B cell (primary cell): ENCODE measurements around the gene PGLYRP3. TPM values are rescaled to one million over a fixed set of nuclear protein-coding genes. Genes with fewer than 3 reads are reported as not detected.

Experiments used
- ATAC-seq: fragments of 200-7000 bp; cut with Tn5 transposase; one replicate; pipeline ENCODE4 v1.10.0; 2021; ENCODE audit warnings: low read depth, mild to moderate bottlenecking, moderate number of reproducible peaks, moderate library complexity
- CTCF ChIA-PET: fragments of 350-600 bp; sonication (Branson Sonifier 250); formaldehyde crosslinking; loops from one replicate; lab custom pipeline; 2021; ENCODE audit warnings: antibody characterized with exemption, inconsistent platforms; lab: Charles Lee
- POLR2A ChIA-PET: fragments of 350-600 bp; sonication (Branson Sonifier 250); formaldehyde crosslinking; loops from one replicate; lab custom pipeline; 2021; ENCODE audit warnings: antibody characterized with exemption; lab: Charles Lee
- DNase-seq: peaks from one replicate; pipeline ENCODE4 v3.0.0; 2013
- H2AFZ ChIP-seq: 2 replicates; pipeline ENCODE4 v1.6.1; 2012; ENCODE audit warnings: mild to moderate bottlenecking, low read depth, low read length; ENCODE audit not compliant: insufficient read depth, poor library complexity, severe bottlenecking
- H3K27ac ChIP-seq, 2 donors: 1 replicate in 1 of 2; 2 replicates in 1 of 2; pipeline ENCODE4 v1.5.1; 2012 to 2013; ENCODE audit warnings: low read length in 2 of 2, mild to moderate bottlenecking in 2 of 2, moderate library complexity in 1 of 2
- H3K27me3 ChIP-seq, 4 experiments: fragments of 200-600 bp in 1 of 4; sonication (generic) in 1 of 4; replicated peaks in 1 of 4; 1 replicate in 2 of 4; 2 replicates in 2 of 4; pipeline versions ENCODE4 v1.6.1 to v1.7.0; 2013 to 2016; ENCODE audit warnings: low read length in 3 of 4, mild to moderate bottlenecking in 2 of 4, mixed read lengths in 1 of 4, moderate library complexity in 1 of 4; ENCODE audit not compliant: insufficient read depth in 4 of 4, control insufficient read depth in 3 of 4; ENCODE audit errors: control extremely low read depth in 1 of 4
- H3K36me3 ChIP-seq, 2 experiments: replicated peaks in 1 of 2; 1 replicate in 1 of 2; 2 replicates in 1 of 2; pipeline versions ENCODE4 v1.6.1 to v1.7.1; 2013; ENCODE audit warnings: low read length in 1 of 2; ENCODE audit not compliant: insufficient read depth in 2 of 2, control insufficient read depth in 1 of 2; ENCODE audit errors: control extremely low read depth in 1 of 2, extremely low read depth in 1 of 2
- H3K4me1 ChIP-seq, 2 donors: fragments of 200-600 bp in 1 of 2; sonication (generic) in 1 of 2; 1 replicate in 1 of 2; 2 replicates in 1 of 2; pipeline versions ENCODE4 v1.5.1 to v1.6.1; 2013 to 2017; ENCODE audit warnings: low read length in 2 of 2; ENCODE audit not compliant: control insufficient read depth in 2 of 2, insufficient read depth in 2 of 2
- H3K4me2 ChIP-seq: replicated peaks from 2 replicates; pipeline ENCODE3; 2012; ENCODE audit warnings: mild to moderate bottlenecking, low read depth, low read length; ENCODE audit not compliant: poor library complexity, severe bottlenecking
- H3K4me3 ChIP-seq, 5 experiments: fragments of 200-600 bp in 1 of 5; sonication (generic) in 1 of 5; 1 replicate in 3 of 5; 2 replicates in 2 of 5; pipeline versions ENCODE4 v1.5.1 to v1.7.0; 2011 to 2016; ENCODE audit warnings: low read length in 4 of 5, mild to moderate bottlenecking in 4 of 5, low read depth in 2 of 5, control low read depth in 1 of 5, moderate library complexity in 1 of 5; ENCODE audit not compliant: insufficient read depth in 1 of 5; ENCODE audit errors: control extremely low read depth in 1 of 5, extremely low read depth in 1 of 5
- H3K79me2 ChIP-seq: fragments of 200-600 bp; sonication (generic); one replicate; pipeline ENCODE4 v1.6.0; 2016; ENCODE audit warnings: low read length; ENCODE audit not compliant: control insufficient read depth, insufficient read depth
- H3K9ac ChIP-seq: fragments of 200-600 bp; sonication (generic); 2 replicates; pipeline ENCODE4 v1.6.1; 2017; ENCODE audit warnings: mild to moderate bottlenecking, low read length, moderate library complexity
- H3K9me3 ChIP-seq, 3 donors: one replicate each; pipeline versions ENCODE4 v1.6.1 to v1.7.1; 2013; ENCODE audit warnings: low read length in 2 of 3; ENCODE audit not compliant: control insufficient read depth in 2 of 3, insufficient read depth in 1 of 3; ENCODE audit errors: control extremely low read depth in 1 of 3
- H4K20me1 ChIP-seq: 2 replicates; pipeline ENCODE4 v1.6.0; 2012; ENCODE audit warnings: mild to moderate bottlenecking, low read length; ENCODE audit not compliant: insufficient read depth, control insufficient read depth, poor library complexity, severe bottlenecking
- H3K27ac Mint-ChIP-seq: one replicate; pipeline ENCODE4 v1.8.0; 2021; ENCODE audit warnings: mixed read lengths
- H3K27me3 Mint-ChIP-seq: one replicate; pipeline ENCODE4 v1.8.0; 2021; ENCODE audit warnings: mixed read lengths
- H3K4me1 Mint-ChIP-seq: one replicate; pipeline ENCODE4 v1.8.0; 2021; ENCODE audit warnings: mixed read lengths
- H3K4me3 Mint-ChIP-seq: one replicate; pipeline ENCODE4 v1.8.0; 2021; ENCODE audit warnings: mixed read lengths
- H3K9me3 Mint-ChIP-seq: one replicate; pipeline ENCODE4 v1.8.0; 2022; ENCODE audit warnings: mixed read lengths; ENCODE audit not compliant: insufficient read depth
- WGBS: methylation state at CpG from one replicate; pipeline ENCODE4 v1.1.5; 2013; ENCODE audit warnings: missing lambda C conversion rate; ENCODE audit not compliant: insufficient coverage; 5-methylcytosine and 5-hydroxymethylcytosine counted together
- intact Hi-C: fragments of 100-400 bp; cut with micrococcal nuclease; formaldehyde crosslinking; loops from one replicate; pipeline ENCODE4 v1.10.0; 2022
- polyA plus RNA-seq: library from polyadenylated mRNA; depleted of rRNA; stranded (reverse); fragments of >200 nt; gene quantifications from 2 replicates; pipeline ENCODE4 v1.2.3, GENCODE V29; 2012
- total RNA-seq, 2 donors: library from RNA; stranded (reverse); fragments of 120-200 nt in 1 of 2; gene quantifications; 1 replicate in 1 of 2; 2 replicates in 1 of 2; pipeline versions ENCODE4 v1.2.3 to v1.2.4, GENCODE V29; 2013 to 2022
- TF ChIP-seq, protein P1 (sequence below): fragments of 200-600 bp; IDR thresholded peaks from one replicate; pipeline ENCODE4 v1.8.0; 2022; ENCODE audit warnings: antibody characterized with exemption, mild to moderate bottlenecking

PGLYRP3 gene
- total and polyA plus RNA-seq, 2 donors (not counting 1 experiment from before 2014, with no cell fraction given), result not detected

DNA sequence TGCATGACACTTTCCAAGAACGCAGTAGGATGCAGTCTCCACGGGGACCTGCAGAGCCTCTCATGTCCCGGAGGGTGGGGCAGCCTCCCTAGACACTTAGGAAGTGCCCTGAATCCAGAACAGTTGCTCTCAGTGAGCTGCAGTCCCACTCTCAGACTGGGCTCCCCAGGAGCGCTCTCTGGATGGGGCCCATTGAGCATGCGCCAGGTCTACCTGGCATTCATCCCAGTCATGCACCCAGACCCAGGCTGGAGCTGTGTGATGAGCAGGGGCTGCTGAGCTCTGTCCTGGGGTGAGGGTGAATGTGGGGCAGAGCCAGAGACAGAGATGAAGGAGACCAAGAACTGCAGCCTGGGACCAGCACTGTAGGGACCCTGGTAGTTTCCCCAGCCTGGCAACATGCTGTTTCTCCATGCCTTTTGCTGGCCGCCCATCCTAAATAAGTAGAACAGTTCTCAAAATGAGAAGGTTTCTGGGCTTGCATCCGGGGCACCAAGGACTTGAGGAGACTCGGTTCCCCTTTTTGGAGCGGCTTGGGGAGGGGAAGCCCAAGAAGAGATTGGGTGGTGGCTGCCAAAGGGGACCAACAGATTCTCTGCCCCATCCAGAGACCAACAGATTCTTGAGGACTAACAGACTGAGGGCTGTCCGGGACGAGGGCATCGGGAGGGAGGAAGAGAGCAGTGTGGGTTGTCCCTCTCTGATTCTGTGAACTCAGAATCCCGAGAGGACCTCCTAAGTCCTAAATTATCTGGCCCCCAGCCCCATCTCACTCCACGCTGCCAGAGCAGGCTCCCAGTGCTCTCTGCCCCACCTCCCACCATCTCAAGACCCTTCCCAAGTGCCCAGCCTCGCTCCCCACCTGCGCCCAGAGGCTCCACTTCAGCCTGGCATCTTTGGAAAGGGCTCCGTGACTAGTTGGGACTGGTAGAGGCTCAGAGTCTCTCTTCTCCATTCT lies 36.9 kb upstream of the PGLYRP3 start:
- WGBS, result 71% methylated on average over 11 of the region's 17 CpGs
- Histone ChIP-seq H3K4me1 (peaks cover 14 to 17% of the 10 kb centered on the region in 2 donors), H3K79me2 (no peaks in the 10 kb centered on the region), H4K20me1 (no peaks in the 10 kb centered on the region), H3K9me3 (no peaks in the 10 kb centered on the region), H3K4me2 (no peak overlapping the region), H3K27me3 (peaks cover 0 to 41% (median 22%) of the 10 kb centered on the region in 4 experiments), H3K4me3 (no peak overlapping the region), H3K27ac (no peak overlapping the region), H3K36me3 (no peaks in the 10 kb centered on the region), H3K9ac (no peak overlapping the region), H2AFZ (no peak overlapping the region)
- POLR2A ChIA-PET, result no interaction called here
- ATAC-seq (no peak), DNase-seq (no peak)
- Mint-ChIP-seq H3K9me3 (no peaks in the 10 kb centered on the region), H3K27ac (no peak overlapping the region), H3K4me1 (peaks cover 20% of the 10 kb centered on the region), H3K27me3 (peaks cover 60% of the 10 kb centered on the region), H3K4me3 (no peak overlapping the region)
- TF ChIP-seq, protein P1, sequence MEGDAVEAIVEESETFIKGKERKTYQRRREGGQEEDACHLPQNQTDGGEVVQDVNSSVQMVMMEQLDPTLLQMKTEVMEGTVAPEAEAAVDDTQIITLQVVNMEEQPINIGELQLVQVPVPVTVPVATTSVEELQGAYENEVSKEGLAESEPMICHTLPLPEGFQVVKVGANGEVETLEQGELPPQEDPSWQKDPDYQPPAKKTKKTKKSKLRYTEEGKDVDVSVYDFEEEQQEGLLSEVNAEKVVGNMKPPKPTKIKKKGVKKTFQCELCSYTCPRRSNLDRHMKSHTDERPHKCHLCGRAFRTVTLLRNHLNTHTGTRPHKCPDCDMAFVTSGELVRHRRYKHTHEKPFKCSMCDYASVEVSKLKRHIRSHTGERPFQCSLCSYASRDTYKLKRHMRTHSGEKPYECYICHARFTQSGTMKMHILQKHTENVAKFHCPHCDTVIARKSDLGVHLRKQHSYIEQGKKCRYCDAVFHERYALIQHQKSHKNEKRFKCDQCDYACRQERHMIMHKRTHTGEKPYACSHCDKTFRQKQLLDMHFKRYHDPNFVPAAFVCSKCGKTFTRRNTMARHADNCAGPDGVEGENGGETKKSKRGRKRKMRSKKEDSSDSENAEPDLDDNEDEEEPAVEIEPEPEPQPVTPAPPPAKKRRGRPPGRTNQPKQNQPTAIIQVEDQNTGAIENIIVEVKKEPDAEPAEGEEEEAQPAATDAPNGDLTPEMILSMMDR, result no peak
- CTCF ChIA-PET, result interaction anchor here (1.1 to 1.2 kb wide), 2 partner anchors 15 to 145 kb away, joined by 3 to 4 read pairs; no protein-coding TSS in a partner anchor
- intact Hi-C loops, result no loop called here
